GM12878 (cell line): Measurements from ENCODE around the gene KRTAP26-1. TPM values are rescaled to one million over a fixed set of nuclear protein-coding genes. Genes with fewer than 3 reads are reported as not detected.

Experiments used
- ATAC-seq: fragments of 200-7000 bp; cut with Tn5 transposase; 3 replicates; pipeline ENCODE4 v1.9.1; 2020; ENCODE audit warnings: mild to moderate bottlenecking, moderate library complexity
- BruUV-seq: library from RNA; stranded (reverse); fragments of 400-500 nt; replicated peaks from 2 replicates; lab custom pipeline; 2021; lab: Mats Ljungman, UMichigan
- CTCF ChIA-PET: fragments of 300-600 bp; sonication (Branson Sonifier 250); formaldehyde crosslinking; extraction: SDS; loops from one replicate; lab custom pipeline; 2021; ENCODE audit warnings: inconsistent platforms; lab: Yijun Ruan, JAX
- POLR2A ChIA-PET: fragments of 350-600 bp; formaldehyde crosslinking; extraction: SDS; loops from one replicate; lab custom pipeline; 2021; ENCODE audit warnings: inconsistent platforms; lab: Charles Lee
- RAD21 ChIA-PET: fragments of 300-600 bp; sonication (Branson Sonifier 250); formaldehyde crosslinking; loops from one replicate; lab custom pipeline; 2023; ENCODE audit warnings: antibody characterized with exemption; ENCODE audit not compliant: unreplicated experiment; lab: Charles Lee
- SMC1A ChIA-PET: fragments of 300-600 bp; sonication (Branson Sonifier 250); formaldehyde crosslinking; loops from one replicate; lab custom pipeline; 2023; ENCODE audit not compliant: unreplicated experiment, uncharacterized antibody; lab: Charles Lee
- DNase-seq: peaks from one replicate; pipeline ENCODE4 v3.0.0-alpha.2; 2011; ENCODE audit warnings: low read depth, low spot score
- FAIRE-seq: peaks from 3 replicates; lab custom pipeline; 2011; peaks lifted over from hg19 to GRCh38; lab: Jason Lieb, UNC
- H2AFZ ChIP-seq: 2 replicates; pipeline ENCODE4 v1.6.0; 2011; ENCODE audit warnings: low read depth, low read length, control low read depth; ENCODE audit not compliant: control insufficient read depth
- H3K27ac ChIP-seq: 2 replicates; pipeline ENCODE4 v1.5.1; 2011; ENCODE audit warnings: control low read depth; ENCODE audit not compliant: control insufficient read depth, insufficient read depth
- H3K27me3 ChIP-seq, 2 experiments: replicated peaks in 1 of 2; 2 replicates each; pipeline versions ENCODE4 v1.6.0 to v1.6.1; 2011; ENCODE audit warnings: low read length in 1 of 2; ENCODE audit not compliant: control insufficient read depth in 2 of 2, insufficient read depth in 2 of 2
- H3K36me3 ChIP-seq, 2 experiments: 2 replicates each; pipeline ENCODE4 v1.5.1; 2011; ENCODE audit warnings: low read length in 1 of 2; ENCODE audit not compliant: control insufficient read depth in 2 of 2, insufficient read depth in 2 of 2
- H3K4me1 ChIP-seq: 2 replicates; pipeline ENCODE4 v1.6.1; 2011; ENCODE audit warnings: mild to moderate bottlenecking, low read length, moderate library complexity, mixed read lengths; ENCODE audit not compliant: control insufficient read depth, insufficient read depth
- H3K4me2 ChIP-seq: 2 replicates; pipeline ENCODE4 v1.6.0; 2011; ENCODE audit warnings: control low read depth; ENCODE audit not compliant: control insufficient read depth, insufficient read depth
- H3K4me3 ChIP-seq: fragments of 200-600 bp; sonication (generic); 2 replicates; pipeline ENCODE4 v1.5.1; 2016
- H3K79me2 ChIP-seq: 2 replicates; pipeline ENCODE4 v1.6.0; 2011; ENCODE audit warnings: low read length; ENCODE audit not compliant: control insufficient read depth, insufficient read depth
- H3K9ac ChIP-seq: 2 replicates; pipeline ENCODE4 v1.8.0; 2011; ENCODE audit warnings: low read length, control low read depth, mixed read lengths; ENCODE audit not compliant: control insufficient read depth, insufficient read depth
- H3K9me3 ChIP-seq: replicated peaks from 3 replicates; pipeline ENCODE4 v1.5.1; 2011; ENCODE audit warnings: mild to moderate bottlenecking, low read length; ENCODE audit not compliant: control insufficient read depth, insufficient read depth
- H4K20me1 ChIP-seq: 2 replicates; pipeline ENCODE4 v1.6.0; 2011; ENCODE audit not compliant: control insufficient read depth, insufficient read depth
- BACH1 ChIP-seq: fragments of 450-650 bp; IDR thresholded peaks from 2 replicates; pipeline ENCODE4 v1.6.1; 2017; ENCODE audit warnings: mild to moderate bottlenecking, borderline replicate concordance
- FOXK2 ChIP-seq: fragments of 450-650 bp; IDR thresholded peaks from 2 replicates; pipeline ENCODE4 v1.6.1; 2017; ENCODE audit warnings: mild to moderate bottlenecking, moderate library complexity
- GABPA ChIP-seq: IDR thresholded peaks from 2 replicates; pipeline ENCODE4 v1.6.1; 2014; ENCODE audit warnings: antibody characterized with exemption, low read depth, mild to moderate bottlenecking, inconsistent platforms
- MEF2B ChIP-seq: fragments of 450-650 bp; IDR thresholded peaks from 2 replicates; pipeline ENCODE4 v1.6.1; 2018; ENCODE audit warnings: mild to moderate bottlenecking, moderate library complexity; ENCODE audit not compliant: partially characterized antibody, poor library complexity, severe bottlenecking
- MTA3 ChIP-seq: IDR thresholded peaks from 2 replicates; pipeline ENCODE4 v1.6.1; 2012; ENCODE audit warnings: low read length, inconsistent platforms, borderline replicate concordance
- NBN ChIP-seq: fragments of 450-650 bp; IDR thresholded peaks from 2 replicates; pipeline ENCODE4 v1.6.1; 2016
- NR2C2 ChIP-seq: IDR thresholded peaks from 2 replicates; pipeline ENCODE4 v1.6.1; 2011; ENCODE audit warnings: borderline replicate concordance, low read depth; ENCODE audit not compliant: control insufficient read depth, insufficient read length
- NR2F1 ChIP-seq: fragments of 450-650 bp; conservative IDR thresholded peaks from 2 replicates; pipeline ENCODE4 v1.6.1; 2017; ENCODE audit warnings: mild to moderate bottlenecking
- POLR2AphosphoS5 ChIP-seq: IDR thresholded peaks from 2 replicates; pipeline ENCODE4 v1.6.1; 2011; ENCODE audit warnings: mild to moderate bottlenecking, low read length, inconsistent platforms
- SREBF1 ChIP-seq: IDR thresholded peaks from 2 replicates; pipeline ENCODE4 v1.6.1; 2012; ENCODE audit warnings: mild to moderate bottlenecking, low read length
- YBX1 ChIP-seq: fragments of 450-650 bp; IDR thresholded peaks from 2 replicates; pipeline ENCODE4 v1.6.1; 2016; ENCODE audit warnings: antibody characterized with exemption
- YY1 ChIP-seq: IDR thresholded peaks from 2 replicates; pipeline ENCODE4 v1.6.1; 2011; ENCODE audit warnings: low read depth, mild to moderate bottlenecking, low read length
- ZNF384 ChIP-seq: IDR thresholded peaks from 2 replicates; pipeline ENCODE4 v1.6.1; 2012; ENCODE audit warnings: low read depth, mild to moderate bottlenecking, low read length, improper control_type of control experiment, borderline replicate concordance
- WGBS: methylation state at CpG from one replicate; pipeline ENCODE4 v1.1.6; 2016; ENCODE audit warnings: low lambda C conversion rate; ENCODE audit not compliant: insufficient replicate concordance, insufficient coverage; ENCODE audit errors: missing lambda C conversion rate; 5-methylcytosine and 5-hydroxymethylcytosine counted together
- in situ Hi-C: fragments of 300-500 bp; cut with MboI; formaldehyde crosslinking; loops from 9 replicates; pipeline ENCODE4 v1.14.3; 2018; ENCODE audit warnings: mixed read lengths
- intact Hi-C: fragments of 100-400 bp; cut with micrococcal nuclease; formaldehyde crosslinking; loops from one replicate; pipeline ENCODE4 v1.14.2; 2022; ENCODE audit not compliant: unreplicated experiment
- polyA plus RNA-seq, 11 experiments: library from polyadenylated mRNA; depleted of rRNA in 4 of 11; unstranded in 6 of 11; stranded (reverse) in 5 of 11; fragments of >200 nt; fragmentation: Nextera tagmentation in 4 of 11; fragmentation: Illumina TruSeq in 1 of 11; extraction: Ambion mirVana in 4 of 11; extraction: Trizol in 1 of 11; gene quantifications; 1 replicate in 1 of 11; 2 replicates in 10 of 11; pipeline versions ENCODE4 v1.2.1 to v1.2.3, GENCODE V29; 2011 to 2016; ENCODE audit warnings: inconsistent platforms in 2 of 11, missing spikeins in 2 of 11, low read depth in 1 of 11
- total RNA-seq, 4 experiments: library from RNA; depleted of rRNA in 3 of 4; stranded (reverse); fragments of >200 nt in 3 of 4; fragmentation: Illumina TruSeq in 1 of 4; extraction: Trizol in 1 of 4; gene quantifications; 2 replicates each; pipeline versions ENCODE4 v1.2.1 to v1.2.3, GENCODE V29; 2013 to 2021
- TF ChIP-seq, protein P1 (sequence below): fragments of 450-650 bp; conservative IDR thresholded peaks from 2 replicates; pipeline ENCODE4 v1.6.1; 2017; ENCODE audit warnings: mild to moderate bottlenecking, moderate library complexity
- TF ChIP-seq, protein P2 (sequence below): fragments of 150-350 bp; IDR thresholded peaks from 2 replicates; pipeline ENCODE4 v1.6.1; 2014; ENCODE audit warnings: mild to moderate bottlenecking, low read depth, low read length
- TF ChIP-seq, protein P3 (sequence below): IDR thresholded peaks from 2 replicates; pipeline ENCODE4 v1.6.1; 2011; ENCODE audit warnings: borderline replicate concordance, low read depth, mild to moderate bottlenecking, moderate library complexity, low read length; ENCODE audit not compliant: insufficient read depth, poor library complexity, severe bottlenecking

The KRTAP26-1 gene
- total and polyA plus RNA-seq, 10 of the 15 experiments (the other 5 are each of a cell fraction or from before 2014, with no cell fraction given): not detected

DNA sequence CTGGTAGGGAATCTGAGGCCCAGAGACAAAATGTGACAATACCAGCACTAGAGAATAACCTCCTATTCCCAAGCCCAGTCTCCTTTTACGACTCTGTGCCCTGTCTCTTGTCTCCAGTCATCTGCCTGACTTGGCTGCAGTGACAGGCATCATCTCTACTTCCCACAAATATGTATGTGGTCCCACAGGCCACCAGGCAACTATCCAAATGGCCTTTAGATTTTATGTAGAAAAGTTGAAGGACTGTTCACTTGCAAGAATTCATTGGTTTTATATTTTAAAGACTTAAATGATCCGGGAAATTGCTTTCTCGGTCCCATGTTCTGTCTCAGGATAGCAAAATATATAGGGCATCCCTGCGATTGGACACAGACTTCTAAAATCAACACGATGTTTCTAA, 49.0 kb downstream of the KRTAP26-1 start:
- ChIA-PET SMC1A (no interaction called here), CTCF (interaction anchor here (0.5 kb wide), 1 partner anchor 17 kb away, joined by 3 read pairs; no protein-coding TSS in a partner anchor), POLR2A (no interaction called here), RAD21 (no interaction called here)
- 15% methylated on average over 5 of the region's 5 CpGs for WGBS
- intact Hi-C loops: no loop called here
- H2AFZ ChIP-seq: no peak overlapping the region
- BruUV-seq: no TSS peak
- DNase-seq (no peak), ATAC-seq (no peak), FAIRE-seq (no peak)
- no peaks in the 10 kb centered on the region for H4K20me1 ChIP-seq
- in situ Hi-C loops: no loop called here
- no peak overlapping the region for H3K4me2 ChIP-seq
- no peak overlapping the region for H3K9ac ChIP-seq
- no peak overlapping the region for H3K4me3 ChIP-seq
- no peaks in the 10 kb centered on the region for H3K27me3 ChIP-seq
- no peaks in the 10 kb centered on the region for H3K79me2 ChIP-seq
- no peaks in the 10 kb centered on the region for H3K4me1 ChIP-seq
- H3K36me3 ChIP-seq: no peaks in the 10 kb centered on the region
- no peaks in the 10 kb centered on the region for H3K9me3 ChIP-seq
- no peak overlapping the region for H3K27ac ChIP-seq
- TF ChIP-seq MEF2B: no peak
- no peak for TF ChIP-seq YBX1
- TF ChIP-seq BACH1: no peak
- TF ChIP-seq, protein P1, sequence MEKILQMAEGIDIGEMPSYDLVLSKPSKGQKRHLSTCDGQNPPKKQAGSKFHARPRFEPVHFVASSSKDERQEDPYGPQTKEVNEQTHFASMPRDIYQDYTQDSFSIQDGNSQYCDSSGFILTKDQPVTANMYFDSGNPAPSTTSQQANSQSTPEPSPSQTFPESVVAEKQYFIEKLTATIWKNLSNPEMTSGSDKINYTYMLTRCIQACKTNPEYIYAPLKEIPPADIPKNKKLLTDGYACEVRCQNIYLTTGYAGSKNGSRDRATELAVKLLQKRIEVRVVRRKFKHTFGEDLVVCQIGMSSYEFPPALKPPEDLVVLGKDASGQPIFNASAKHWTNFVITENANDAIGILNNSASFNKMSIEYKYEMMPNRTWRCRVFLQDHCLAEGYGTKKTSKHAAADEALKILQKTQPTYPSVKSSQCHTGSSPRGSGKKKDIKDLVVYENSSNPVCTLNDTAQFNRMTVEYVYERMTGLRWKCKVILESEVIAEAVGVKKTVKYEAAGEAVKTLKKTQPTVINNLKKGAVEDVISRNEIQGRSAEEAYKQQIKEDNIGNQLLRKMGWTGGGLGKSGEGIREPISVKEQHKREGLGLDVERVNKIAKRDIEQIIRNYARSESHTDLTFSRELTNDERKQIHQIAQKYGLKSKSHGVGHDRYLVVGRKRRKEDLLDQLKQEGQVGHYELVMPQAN: no peak
- no peak for TF ChIP-seq NR2C2
- no peak for TF ChIP-seq NBN
- TF ChIP-seq MTA3: no peak
- no peak for TF ChIP-seq YY1
- TF ChIP-seq NR2F1: no peak
- TF ChIP-seq, protein P2, sequence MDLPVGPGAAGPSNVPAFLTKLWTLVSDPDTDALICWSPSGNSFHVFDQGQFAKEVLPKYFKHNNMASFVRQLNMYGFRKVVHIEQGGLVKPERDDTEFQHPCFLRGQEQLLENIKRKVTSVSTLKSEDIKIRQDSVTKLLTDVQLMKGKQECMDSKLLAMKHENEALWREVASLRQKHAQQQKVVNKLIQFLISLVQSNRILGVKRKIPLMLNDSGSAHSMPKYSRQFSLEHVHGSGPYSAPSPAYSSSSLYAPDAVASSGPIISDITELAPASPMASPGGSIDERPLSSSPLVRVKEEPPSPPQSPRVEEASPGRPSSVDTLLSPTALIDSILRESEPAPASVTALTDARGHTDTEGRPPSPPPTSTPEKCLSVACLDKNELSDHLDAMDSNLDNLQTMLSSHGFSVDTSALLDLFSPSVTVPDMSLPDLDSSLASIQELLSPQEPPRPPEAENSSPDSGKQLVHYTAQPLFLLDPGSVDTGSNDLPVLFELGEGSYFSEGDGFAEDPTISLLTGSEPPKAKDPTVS: no peak
- no peak for TF ChIP-seq SREBF1
- TF ChIP-seq POLR2AphosphoS5: no peak
- TF ChIP-seq ZNF384: no peak
- no peak for TF ChIP-seq GABPA
- TF ChIP-seq FOXK2: no peak
- TF ChIP-seq, protein P3, sequence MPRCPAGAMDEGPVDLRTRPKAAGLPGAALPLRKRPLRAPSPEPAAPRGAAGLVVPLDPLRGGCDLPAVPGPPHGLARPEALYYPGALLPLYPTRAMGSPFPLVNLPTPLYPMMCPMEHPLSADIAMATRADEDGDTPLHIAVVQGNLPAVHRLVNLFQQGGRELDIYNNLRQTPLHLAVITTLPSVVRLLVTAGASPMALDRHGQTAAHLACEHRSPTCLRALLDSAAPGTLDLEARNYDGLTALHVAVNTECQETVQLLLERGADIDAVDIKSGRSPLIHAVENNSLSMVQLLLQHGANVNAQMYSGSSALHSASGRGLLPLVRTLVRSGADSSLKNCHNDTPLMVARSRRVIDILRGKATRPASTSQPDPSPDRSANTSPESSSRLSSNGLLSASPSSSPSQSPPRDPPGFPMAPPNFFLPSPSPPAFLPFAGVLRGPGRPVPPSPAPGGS: no peak
